NCI-H146 treated with DMSO at 0.1 percent for 48 hours (cell line): ENCODE measurements around the gene ANKS1A.
"Not testable (repeated sequence)": the region's sequence is repeated elsewhere in the genome, so short reads cannot be mapped to it uniquely, and the experiment has no call there.

ENCODE experiments used
- DNase-seq: peaks from one replicate; lab custom pipeline; 2025; ENCODE audit not compliant: unreplicated experiment; lab: John Stamatoyannopoulos, UW

ANKS1A gene

DNA sequence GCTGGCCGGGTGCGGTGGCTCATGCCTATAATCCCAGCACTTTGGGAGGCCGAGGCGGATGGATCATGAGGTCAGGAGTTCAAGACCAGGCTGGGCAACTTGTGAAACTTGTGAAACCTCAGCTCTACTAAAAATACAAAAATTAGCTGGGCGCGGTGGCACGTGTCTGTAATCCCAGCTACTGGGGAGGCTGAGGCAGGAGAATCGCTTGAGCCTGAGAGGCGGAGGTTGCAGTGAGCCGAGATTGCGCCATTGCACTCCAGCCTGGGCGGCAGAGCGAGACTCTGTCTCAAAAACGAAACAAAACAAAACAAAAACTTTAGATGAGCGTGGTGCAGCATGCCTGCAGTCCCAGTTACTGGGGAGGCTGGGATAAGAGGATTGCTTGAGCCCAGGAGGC is 3.2 kb upstream of the ANKS1A start:
- DNase-seq: not testable (repeated sequence)

DNA sequence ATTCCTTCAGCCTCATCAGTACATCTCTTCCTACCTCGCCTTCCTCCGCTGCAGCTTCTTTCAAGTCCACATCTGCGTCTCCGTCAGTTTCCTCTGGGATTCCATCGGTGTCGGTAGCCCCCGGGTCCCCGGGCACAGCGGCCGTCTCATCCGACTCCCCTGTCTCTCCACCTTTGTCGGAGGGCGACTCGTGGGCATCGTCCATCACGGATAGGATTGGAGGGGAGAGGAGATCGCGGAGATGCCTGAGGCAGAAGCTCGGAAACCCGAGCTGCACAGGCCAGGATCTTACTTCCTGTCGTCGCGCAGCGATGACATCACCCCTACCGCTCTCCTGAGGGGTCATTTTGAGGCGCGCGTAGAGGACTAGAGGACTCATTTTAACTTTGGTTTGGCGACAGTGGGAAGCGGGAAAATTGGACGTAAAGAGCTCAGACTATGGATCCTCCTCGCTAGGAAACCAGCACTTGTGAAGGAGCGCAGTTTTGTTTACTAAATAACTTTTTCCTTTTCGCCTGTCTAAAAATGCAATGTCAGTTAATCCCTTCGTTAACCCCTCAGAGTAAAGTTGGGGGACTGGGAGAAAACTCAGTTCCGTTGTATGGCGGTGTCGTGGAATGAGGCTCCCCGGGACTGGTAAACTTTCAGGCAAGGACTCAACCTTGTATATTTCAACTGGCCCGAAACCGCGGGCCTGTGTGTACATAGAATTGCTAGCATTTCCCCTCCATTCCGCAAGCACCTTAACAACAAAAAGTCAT is 1.1 kb upstream of the ANKS1A start, which contains the start of gene TAF11:
Gene TAF11 (minus strand): TSS at position 290 of the 761 bp plus-strand sequence. CDS start 85 bp downstream, at position 205.
- DNase-seq: peak; percentile 83

DNA sequence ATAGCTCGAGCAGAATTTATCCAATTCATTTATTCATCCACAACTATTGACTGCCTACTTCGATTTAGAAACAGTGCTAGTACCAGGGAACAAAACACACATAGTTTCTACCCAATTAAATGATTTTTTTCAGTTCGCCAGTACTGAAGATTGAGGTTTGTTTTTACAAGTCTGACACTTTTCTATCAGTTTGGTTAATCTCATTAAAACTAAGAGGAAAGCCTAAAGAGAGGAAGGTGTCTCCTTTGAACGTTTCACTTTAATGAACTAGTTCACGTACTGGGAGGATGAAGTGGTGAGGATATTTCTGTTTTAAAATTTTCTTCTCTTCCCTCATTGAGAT is 570 bp upstream of the ANKS1A start:
- DNase-seq: no peak

DNA sequence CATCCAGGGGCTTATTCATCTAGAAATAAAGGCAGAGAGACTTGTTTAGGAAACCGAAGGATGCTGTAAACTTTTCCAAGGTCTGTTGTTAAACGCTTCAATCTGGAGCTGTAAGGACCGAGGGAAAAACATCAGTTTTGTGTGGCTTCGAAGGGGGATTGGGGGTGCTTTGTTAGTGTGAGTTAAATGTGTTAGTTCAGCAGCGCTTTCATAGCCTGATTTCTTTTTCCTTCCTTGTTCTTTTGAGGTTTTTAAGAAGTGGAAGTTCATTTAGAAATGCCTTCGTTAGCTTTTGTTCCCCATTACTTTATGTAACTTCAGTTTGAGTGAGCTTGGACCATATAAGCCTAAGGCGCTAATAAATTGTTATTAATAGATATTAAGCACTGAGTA is 1.5 kb downstream of the ANKS1A start:
- DNase-seq: no peak

DNA sequence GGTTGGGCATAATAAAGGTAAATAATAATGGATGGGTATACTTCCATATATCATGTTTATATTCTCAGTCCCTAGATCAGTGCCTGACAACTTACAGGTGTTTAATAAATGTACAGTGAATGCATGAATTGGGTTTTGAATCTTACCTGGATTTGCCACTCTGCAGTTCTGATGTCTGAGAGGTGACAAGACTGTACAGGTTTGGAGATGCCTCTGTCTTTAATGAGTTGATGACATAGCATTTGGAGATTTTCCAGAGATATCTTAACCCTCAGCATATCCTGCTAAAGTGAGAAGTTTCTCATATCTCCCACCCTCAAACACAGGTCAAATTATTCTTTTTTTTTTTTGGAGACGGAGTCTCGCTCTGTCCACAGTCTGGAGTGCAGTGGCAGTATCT is 2.2 kb downstream of the ANKS1A start:
- DNase-seq: no peak

DNA sequence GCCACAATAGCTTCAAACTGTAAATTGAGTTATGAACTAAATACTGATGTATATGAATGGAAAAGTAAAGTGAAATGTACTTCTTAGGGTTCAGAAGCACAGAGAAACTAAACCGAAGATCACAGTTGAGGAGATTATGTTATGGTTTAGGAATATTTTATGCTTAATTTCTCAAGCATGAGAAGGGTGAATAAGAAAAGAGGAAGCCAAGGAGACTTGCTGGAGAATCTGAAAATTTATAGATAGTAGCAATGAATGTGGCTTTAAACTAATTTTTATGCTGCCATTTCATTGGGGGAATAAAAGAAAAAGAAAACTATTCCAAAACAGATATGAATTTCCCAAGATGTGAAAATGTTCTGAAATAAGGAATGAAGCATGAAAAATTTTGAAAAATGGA is 5.6 kb downstream of the ANKS1A start:
- no peak for DNase-seq

DNA sequence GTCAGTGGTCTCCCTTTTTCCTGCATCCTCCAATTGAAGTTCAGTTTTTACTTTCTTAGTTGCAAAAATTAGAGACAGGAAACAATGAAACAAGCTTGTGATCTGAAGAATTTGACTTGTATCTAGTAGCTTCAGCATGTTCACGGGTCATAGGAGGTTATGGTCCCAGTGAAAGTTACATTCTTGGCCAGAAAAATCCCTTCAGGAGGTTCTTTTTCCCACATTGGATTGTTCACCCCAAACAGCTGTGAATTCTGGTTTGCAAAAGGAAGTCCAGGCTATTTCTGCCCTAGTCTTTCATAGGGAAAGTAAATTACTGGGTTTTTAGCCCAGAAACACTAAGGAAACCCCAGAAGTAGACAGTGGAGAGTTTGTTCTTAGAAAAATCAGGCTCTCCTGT is 8.1 kb downstream of the ANKS1A start:
- DNase-seq: no peak

DNA sequence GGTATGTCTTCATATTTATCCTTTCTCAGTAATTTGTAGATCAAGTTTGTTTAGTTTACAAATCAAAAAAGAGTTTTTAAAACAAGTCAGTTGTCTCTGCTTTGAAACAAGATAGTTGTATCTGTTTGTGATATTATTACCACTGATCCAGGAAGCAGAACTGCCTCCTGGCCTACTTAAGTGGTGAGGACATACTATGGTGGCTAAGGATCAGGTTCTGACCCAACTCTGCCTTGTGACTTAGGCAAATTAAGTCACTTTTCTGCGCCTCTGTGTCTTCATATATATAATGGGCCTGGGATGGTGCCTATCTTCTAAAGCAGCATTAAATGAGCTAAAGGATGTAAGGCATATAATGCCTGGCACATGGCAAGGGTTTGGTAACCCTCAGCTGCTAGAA is 8.7 kb downstream of the ANKS1A start:
- no peak for DNase-seq

DNA sequence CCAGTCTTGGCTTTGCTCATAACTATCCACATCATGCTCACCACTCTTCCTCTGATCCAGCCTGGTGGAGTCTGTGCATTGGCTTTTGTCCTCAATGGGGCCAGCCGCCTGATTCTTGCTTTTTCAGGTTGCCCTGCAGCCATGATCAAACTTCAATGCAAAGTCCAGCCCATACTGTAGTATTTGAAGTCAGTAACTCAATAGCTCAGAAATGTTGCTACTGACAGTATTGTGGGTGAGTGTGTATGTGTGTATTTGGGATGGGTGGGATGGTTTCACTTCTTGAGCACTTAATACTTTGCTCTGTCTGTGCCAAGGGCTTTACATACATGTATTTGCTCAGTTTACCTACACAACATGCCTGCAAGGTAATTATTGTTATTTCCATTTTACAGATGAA is 10.7 kb downstream of the ANKS1A start:
- DNase-seq: not testable (repeated sequence)

DNA sequence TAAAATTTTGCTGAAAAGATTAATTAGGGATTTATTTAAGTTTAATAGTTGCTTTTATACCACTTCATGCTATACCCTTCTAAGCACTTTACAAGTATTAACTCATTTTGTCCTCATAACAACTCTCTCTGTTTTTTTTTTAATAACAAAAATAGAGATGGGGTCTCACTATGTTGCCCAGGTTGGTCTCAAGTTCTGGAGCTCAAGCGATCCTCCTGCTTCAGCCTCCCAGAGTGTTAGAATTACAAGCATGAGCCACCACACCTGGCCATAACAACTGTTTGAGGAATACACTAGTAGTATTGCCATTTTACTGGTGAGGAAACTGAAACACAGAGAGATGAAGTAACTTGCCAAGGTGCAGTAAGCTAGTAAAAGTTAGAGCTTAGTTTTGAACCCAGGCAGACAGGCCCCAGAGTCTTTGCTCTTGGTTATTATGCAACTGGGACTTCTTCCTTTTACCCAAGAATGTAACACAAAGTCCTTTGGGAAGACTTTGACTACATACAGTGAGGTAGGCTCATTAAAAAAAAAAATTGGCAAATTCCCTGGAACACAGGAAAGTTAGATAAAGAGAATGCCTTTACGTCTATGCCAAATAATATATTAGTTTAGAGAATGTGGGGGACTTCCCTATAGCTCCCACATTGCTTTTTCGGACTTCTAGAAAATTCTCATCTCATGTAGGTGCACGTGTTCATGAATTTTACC is 11.4 kb downstream of the ANKS1A start:
- DNase-seq: no peak

DNA sequence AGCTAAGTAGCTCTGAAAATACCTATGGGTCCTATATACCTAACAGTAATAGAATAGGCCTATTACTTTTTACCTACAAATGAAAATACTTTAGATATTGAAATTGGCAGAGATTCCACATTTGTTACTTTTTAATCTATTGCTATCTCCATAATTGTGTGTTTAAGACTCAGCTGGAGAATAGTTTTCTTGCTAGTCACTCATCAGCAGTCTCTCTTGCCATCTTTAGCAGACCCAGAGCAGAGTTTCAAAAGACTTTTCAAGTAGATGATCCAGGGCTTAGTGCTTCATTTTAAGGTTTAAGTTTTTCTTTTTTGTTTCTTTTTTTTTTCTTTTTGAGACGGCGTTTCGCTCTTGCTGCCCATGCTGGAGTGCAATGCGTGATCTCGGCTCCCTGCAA is 12.9 kb downstream of the ANKS1A start:
- no peak for DNase-seq

DNA sequence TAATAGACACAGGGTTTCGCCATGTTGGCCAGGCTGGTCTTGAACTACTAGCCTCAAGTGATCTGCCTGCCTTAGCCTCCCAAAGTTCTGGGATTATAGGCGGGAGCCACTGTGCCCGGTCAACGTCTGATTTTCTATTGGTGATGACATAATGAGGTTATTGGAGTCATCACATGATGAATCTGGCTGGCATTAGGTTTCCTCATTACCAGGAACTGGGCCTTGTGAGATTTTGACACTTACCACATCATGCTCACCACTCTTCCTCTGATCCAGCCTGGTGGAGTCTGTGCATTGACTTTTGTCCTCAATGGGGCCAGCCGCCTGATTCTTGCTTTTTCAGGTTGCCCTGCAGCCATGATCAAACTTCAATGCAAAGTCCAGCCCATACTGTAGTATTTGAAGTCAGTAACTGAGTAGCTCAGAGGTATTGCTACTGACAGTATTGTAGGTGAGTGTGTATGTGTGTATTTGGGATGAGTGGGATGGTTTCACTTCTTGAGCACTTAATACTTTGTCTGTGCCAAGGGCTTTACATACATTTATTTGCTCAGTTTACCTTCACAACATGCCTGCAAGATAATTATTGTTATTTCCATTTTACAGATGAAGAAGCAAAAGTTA is 16.0 kb downstream of the ANKS1A start:
- DNase-seq: no peak

DNA sequence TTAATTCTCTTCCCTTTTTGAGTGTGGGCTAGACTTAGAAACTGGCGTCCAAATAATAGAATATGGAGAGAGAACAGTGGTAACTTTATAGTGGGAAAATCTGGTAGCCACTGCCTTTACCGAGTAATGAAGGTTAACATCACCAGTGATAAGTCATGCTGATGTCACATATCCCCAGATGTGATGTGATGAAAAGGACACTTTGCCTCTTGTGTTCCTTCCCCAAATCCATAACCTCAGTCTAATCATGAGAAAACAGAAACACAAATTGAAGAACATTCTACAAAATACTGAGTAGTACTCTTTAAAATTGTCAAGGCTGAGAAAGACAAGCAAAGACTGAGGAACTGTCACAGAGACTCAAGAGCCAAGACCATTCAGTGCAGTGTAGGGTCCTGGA is 17.8 kb downstream of the ANKS1A start:
- DNase-seq: no peak

DNA sequence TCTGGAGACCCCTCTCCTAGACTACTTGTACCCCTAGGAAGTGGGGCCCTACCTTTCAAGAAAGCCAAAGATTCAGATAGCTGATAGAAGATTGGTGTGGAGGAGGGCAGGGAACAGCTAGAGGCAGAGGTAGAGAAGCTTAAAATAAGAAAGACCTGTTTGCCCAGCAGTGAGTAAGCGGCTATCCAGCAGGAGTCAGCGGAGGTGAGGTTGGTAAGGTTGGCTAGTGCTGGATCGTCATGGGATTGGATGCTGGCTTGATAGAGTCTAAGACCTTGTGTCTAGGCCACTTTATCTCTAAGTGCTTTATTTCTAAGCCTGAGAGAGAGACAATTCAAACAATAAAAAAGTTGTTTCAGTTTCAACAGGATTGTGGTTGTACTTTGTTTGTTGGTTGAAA is 19.1 kb downstream of the ANKS1A start:
- DNase-seq: no peak

DNA sequence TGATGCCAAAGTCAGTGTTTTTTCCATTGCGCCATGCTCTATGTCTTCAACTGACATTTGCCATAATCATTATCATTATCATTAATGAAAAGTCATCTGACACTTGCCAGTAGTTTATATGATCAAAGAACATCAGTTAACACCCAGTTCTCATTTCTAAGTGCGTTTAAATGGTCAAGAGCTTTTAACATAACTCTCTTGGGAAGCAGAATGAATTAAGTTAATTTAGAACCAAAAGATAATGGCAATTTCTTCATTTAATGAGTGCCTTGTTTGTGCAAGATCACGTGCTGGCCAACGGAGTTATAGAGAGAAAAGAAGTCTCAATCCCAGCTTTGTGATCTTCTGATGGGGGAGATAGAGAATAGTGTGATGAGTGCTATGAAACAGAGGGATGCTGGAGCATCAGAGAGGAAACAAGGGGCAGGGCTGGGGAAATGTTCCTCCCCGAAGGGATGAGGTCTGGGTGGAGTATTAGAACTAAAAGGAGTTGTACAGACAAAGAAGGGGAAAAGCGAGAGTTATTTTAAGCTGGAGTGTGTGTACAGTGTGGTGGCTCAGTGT is 20.3 kb downstream of the ANKS1A start:
- DNase-seq: no peak

DNA sequence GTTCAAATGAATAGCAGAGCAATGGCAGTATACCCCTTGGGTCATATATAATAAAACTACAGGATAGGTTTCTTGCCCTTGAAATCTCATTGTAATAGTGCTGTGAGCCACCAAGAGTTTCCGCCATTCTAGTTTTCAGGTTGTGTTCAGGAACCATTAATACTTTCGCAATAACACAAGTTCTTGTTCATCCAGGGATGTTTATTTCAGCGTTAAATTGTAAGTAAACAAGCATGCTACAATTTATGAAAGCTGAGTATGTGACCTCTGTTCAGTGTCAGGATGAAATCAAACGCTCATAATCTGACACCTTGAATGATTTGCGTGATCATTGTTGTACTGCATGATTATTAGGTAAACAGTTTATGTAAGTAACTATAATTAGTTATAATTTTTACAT is 22.8 kb downstream of the ANKS1A start:
- DNase-seq: no peak

DNA sequence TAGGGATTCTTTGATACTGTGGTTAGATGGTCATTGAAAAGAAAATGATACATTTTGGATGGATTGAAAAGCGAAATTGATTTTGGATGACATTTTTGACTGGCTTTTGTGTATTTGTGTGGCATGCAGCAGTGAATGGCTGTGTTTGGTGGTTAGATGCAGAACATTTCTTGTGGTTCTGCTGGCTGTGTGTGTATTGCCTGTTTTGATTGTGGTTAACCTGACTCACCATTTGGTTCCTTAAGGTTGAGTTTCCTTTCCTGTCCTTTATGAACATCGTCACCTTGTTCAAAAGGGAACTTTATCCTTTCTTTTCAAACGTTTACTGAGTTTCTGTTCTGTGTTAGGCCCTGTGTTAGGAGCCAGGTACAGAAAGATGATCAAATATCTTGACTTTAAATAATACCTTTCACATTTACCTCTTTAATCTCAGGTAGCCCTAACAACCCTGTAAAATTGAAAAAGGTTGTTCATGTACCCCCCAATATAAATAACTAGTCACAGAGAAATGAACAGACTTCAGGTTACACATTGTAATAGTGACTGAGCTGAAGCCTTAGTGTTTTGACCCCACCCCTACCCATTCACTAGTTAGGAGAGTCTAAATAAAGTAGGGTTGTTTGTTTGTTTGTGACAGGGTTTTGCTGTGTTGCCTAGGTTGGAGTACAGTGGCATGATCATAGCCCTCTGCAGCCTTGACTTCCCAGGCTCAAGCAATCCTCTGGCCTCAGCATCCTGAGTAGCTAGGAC is 23.8 kb downstream of the ANKS1A start:
- DNase-seq: no peak

DNA sequence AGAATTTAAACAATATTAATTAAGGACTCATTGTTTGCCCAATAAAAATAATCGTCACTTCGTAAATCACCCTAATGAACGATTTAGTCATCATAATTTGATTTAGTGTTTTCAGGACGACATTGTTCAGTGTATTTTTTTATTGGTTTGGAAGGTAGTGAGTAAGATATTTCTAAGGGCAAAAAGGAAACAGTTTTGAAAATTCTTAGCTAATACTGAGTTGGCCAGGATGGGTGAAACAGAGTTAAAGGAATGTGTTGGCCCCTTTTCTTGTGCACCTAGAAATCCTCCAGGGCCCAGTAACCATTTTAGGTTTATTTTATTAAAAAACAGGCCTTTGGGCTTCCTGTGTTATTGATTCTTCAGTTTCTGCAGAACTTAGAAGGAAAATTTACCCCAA is 25.3 kb downstream of the ANKS1A start:
- DNase-seq: no peak

DNA sequence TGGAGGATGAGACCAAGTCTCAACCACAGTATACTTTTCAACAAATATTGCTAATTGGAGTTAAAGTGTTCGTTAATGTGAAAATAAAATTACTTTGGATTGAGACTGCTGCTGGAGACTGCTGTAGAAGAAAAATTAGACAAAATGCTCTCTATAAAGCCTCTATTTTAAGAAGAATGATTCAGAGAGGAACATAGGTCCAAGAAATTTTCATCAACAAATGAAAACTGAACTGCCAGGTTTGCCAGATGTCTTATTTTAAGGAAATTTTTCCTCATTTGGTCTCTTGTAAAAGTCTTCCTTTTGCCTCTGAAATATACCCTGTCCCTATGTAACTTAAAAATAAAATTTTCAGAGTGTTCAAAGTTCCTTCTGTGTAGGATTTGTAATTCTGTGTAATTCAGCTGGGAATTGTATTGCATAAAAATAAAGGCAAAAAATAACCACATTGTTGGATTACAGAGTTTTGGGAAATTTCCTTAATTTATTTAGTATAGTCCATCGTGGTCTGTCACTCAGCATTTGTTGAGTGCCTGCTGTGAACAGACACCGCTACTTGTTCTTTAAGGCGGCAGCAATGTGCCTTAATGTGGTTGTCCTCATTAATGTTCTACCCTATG is 27.4 kb downstream of the ANKS1A start:
- DNase-seq: no peak

DNA sequence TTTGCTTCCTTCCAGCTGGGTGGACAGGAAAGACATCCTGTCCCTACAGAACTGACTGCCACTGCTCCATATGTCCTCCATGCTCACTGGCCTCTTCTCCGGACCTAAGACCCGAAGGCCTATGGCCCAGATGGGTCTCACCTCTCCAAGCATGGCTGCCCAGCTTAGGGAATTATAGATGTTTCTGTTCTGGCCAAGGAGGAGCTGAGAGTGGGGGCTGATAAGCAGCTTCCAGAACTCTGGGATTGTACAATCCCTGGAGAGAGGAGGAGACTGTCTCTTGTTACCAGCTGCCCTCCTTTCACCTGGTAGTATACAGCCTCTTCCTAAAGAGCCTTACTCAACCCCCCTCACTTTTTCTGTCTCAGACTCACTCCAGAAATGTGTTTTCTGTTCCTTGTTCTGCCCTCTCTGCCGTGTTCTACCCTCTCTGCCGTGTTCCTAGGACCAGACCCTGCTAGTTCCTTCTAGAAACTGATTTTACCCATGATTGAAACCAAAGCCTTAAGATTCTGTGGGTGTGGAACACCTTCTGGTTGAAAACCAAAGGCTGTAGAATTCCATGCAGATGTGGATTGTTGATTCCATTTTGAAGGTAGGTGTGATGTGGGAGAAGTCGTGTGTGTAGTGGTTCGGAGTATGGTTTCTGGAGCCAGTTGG is 28.7 kb downstream of the ANKS1A start:
- DNase-seq: no peak
